ENCODE results near the gene LPP. TPM values are rescaled to one million over a fixed set of nuclear protein-coding genes. Genes with fewer than 3 reads are reported as not detected.

Gene LPP
- total and polyA plus RNA-seq, 2 of the 13 experiments (the other 11 are each of a cell fraction or from before 2014, with no cell fraction given), result 19.2 to 29.9 TPM

DNA sequence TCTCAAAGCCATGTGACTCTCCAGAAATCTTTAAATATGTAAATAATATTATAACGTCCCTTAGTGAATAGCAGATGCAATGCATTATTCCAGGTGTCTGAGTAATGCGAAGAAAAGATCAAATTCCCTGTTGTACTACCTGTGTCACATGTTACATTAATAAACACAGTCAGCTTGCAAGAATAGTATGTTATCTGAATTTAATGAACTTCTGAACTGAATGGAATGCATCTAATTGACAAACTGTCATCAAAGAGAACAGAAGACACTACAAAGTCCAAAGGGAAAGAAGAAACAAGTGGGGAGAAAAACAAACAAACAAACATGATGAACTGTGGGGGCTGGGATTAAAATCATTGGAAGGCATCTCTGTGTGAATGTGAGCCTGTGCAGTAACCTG is 508.8 kb downstream of the LPP start:
- Histone ChIP-seq H3K4me1 (ENCODE audit: insufficient read depth, low read length) (peaks cover 39% of the 10 kb centered on the region), H3K79me2 (ENCODE audit: insufficient read depth, low read length) (no peaks in the 10 kb centered on the region), H3K27ac (ENCODE audit: extremely low read length, insufficient read depth, low read length) (peak overlapping the region; percentile 31), H2AFZ (ENCODE audit: low read length) (no peak overlapping the region), H3K36me3 (replicated peaks in 1 of 2; ENCODE audit: control insufficient read depth in 1 of 2, insufficient read depth in 2 of 2, low read length in 2 of 2) (no peaks in the 10 kb centered on the region; a peak in 1 of 5 replicates), H3K27me3 (ENCODE audit: control insufficient read depth in 1 of 2, insufficient read depth in 2 of 2, low read length in 2 of 2) (no peaks in the 10 kb centered on the region), H4K20me1 (ENCODE audit: insufficient read depth, low read length) (no peaks in the 10 kb centered on the region), H3K9ac (ENCODE audit: insufficient read depth, low read depth, low read length) (no peak overlapping the region), H3K9me3 (ENCODE audit: low read length) (no peaks in the 10 kb centered on the region), H3K4me2 (ENCODE audit: low read depth, low read length) (no peak overlapping the region), H3K4me3 (replicated peaks in 1 of 3; ENCODE audit: insufficient read depth in 1 of 3, low read depth in 2 of 3, low read length in 3 of 3) (no peak overlapping the region)
- CTCF ChIA-PET (ENCODE audit: low intra/inter-chr PET ratio, low total read pairs), result no interaction called here
- intact Hi-C loops (cut with micrococcal nuclease; ENCODE audit: unreplicated experiment), result loop anchor here (5.0 kb wide), 1 partner anchor 85 kb away; no protein-coding TSS in a partner anchor
- 57% methylated on average over 2 of the region's 2 CpGs for WGBS (ENCODE audit: low lambda C conversion rate)
- BruUV-seq (replicated peaks), result no TSS peak
- in situ Hi-C loops (cut with HindIII; ENCODE audit: extremely low pct_ligation_motif_present, low pct_unique_long_range_greater_than_20kb), result no loop called here
- FAIRE-seq (no peak), ATAC-seq (no peak; the same call in 2 of the 3 replicates), DNase-seq (ENCODE audit: low spot score) (peak; percentile 30)
- TF ChIP-seq ZBED4 (CRISPR knock-in tag; IDR thresholded peaks at IDR 0.05; ENCODE audit: borderline replicate concordance) (no peak), SOX5 (CRISPR knock-in tag; IDR thresholded peaks at IDR 0.05; ENCODE audit: borderline replicate concordance) (peak; percentile 13; the same call in 1 of the 2 replicates), HNF4A (CRISPR knock-in tag; IDR thresholded peaks at IDR 0.05) (peak; percentile 33; the same call in 1 of the 2 replicates), NPAS2 (CRISPR knock-in tag; IDR thresholded peaks at IDR 0.05; ENCODE audit: borderline replicate concordance) (no peak), FOXP1 (IDR thresholded peaks at IDR 0.05) (0 out of 2 replicates have a peak, but pooled peaks have one; percentile 37), FOXP1 (CRISPR knock-in tag; IDR thresholded peaks at IDR 0.05) (peak; percentile 78; the same call in 1 of the 2 replicates), FOXP4 (CRISPR knock-in tag; IDR thresholded peaks at IDR 0.05) (peak; percentile 39)
- TF ChIP-seq, protein P1, sequence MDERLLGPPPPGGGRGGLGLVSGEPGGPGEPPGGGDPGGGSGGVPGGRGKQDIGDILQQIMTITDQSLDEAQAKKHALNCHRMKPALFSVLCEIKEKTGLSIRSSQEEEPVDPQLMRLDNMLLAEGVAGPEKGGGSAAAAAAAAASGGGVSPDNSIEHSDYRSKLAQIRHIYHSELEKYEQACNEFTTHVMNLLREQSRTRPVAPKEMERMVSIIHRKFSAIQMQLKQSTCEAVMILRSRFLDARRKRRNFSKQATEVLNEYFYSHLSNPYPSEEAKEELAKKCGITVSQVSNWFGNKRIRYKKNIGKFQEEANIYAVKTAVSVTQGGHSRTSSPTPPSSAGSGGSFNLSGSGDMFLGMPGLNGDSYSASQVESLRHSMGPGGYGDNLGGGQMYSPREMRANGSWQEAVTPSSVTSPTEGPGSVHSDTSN (CRISPR knock-in tag; IDR thresholded peaks at IDR 0.05), result no peak
- POLR2A ChIA-PET, result no interaction called here
